K562 (cell line): ENCODE results near the gene RBFOX2. TPM values are rescaled to one million over a fixed set of nuclear protein-coding genes. Genes with fewer than 3 reads are reported as not detected.

Source experiments
- ATAC-seq: fragments of 200-7000 bp; cut with Tn5 transposase; 3 replicates; pipeline ENCODE4 v1.9.1; 2020; ENCODE audit warnings: moderate library complexity
- BruUV-seq: library from RNA; stranded (reverse); fragments of 400-500 nt; replicated peaks from 2 replicates; lab custom pipeline; 2021; lab: Mats Ljungman, UMichigan
- CTCF ChIA-PET: fragments of 300-600 bp; formaldehyde crosslinking; extraction: SDS; loops from one replicate; lab custom pipeline; 2021; ENCODE audit warnings: low intra/inter-chr PET ratio; lab: Yijun Ruan, JAX
- POLR2A ChIA-PET: fragments of 300-600, 350-650 bp; sonication (Branson Sonifier 250); formaldehyde crosslinking; extraction: SDS; loops from one replicate; lab custom pipeline; 2021; ENCODE audit warnings: antibody characterized with exemption, inconsistent platforms; lab: Yijun Ruan, JAX
- DNase-seq, 4 experiments: peaks; one replicate each; pipeline versions ENCODE4 v3.0.0 to v3.0.0-alpha.2; 2011 to 2018; ENCODE audit warnings: low spot score in 3 of 4, mixed read lengths in 3 of 4; ENCODE audit errors: extremely low read depth in 1 of 4
- FAIRE-seq: peaks from 2 replicates; lab custom pipeline; 2011; peaks lifted over from hg19 to GRCh38; lab: Jason Lieb, UNC
- H2AFZ ChIP-seq: 2 replicates; pipeline ENCODE4 v1.6.0; 2011; ENCODE audit warnings: low read depth, low read length, control low read depth, inconsistent platforms
- H3K27ac ChIP-seq: fragments of 200-600 bp; 3 replicates; pipeline ENCODE4 v1.8.0; 2011; ENCODE audit warnings: low read depth, mild to moderate bottlenecking, control low read depth, inconsistent platforms, low read length, moderate library complexity, mixed read lengths; ENCODE audit errors: extremely low read depth
- H3K27me3 ChIP-seq, 2 experiments: fragments of 300-600 bp in 1 of 2; 2 replicates in 1 of 2; 3 replicates in 1 of 2; pipeline versions ENCODE4 v1.6.0 to v1.8.0; 2011; ENCODE audit warnings: inconsistent platforms in 2 of 2, low read length in 2 of 2, mild to moderate bottlenecking in 1 of 2, mixed read lengths in 1 of 2, moderate library complexity in 1 of 2; ENCODE audit not compliant: control insufficient read depth in 2 of 2, insufficient read depth in 2 of 2
- H3K36me3 ChIP-seq: fragments of 300-600 bp; 3 replicates; pipeline ENCODE4 v1.8.0; 2011; ENCODE audit warnings: mild to moderate bottlenecking, low read length, inconsistent platforms; ENCODE audit not compliant: control insufficient read depth, insufficient read depth
- H3K4me1 ChIP-seq, 2 experiments: fragments of 200-600 bp in 1 of 2; replicated peaks in 1 of 2; 2 replicates in 1 of 2; 3 replicates in 1 of 2; pipeline versions ENCODE4 v1.5.1 to v1.8.0; 2011; ENCODE audit warnings: inconsistent platforms in 2 of 2, low read length in 2 of 2, mild to moderate bottlenecking in 1 of 2, mixed read lengths in 1 of 2, moderate library complexity in 1 of 2; ENCODE audit not compliant: control insufficient read depth in 2 of 2, insufficient read depth in 2 of 2
- H3K4me2 ChIP-seq: 2 replicates; pipeline ENCODE4 v1.6.1; 2011; ENCODE audit warnings: low read length, control low read depth, inconsistent platforms, mixed read lengths; ENCODE audit not compliant: insufficient read depth
- H3K4me3 ChIP-seq: fragments of 200-600 bp; sonication (generic), shearing (Covaris generic); 2 replicates; pipeline ENCODE4 v1.5.1; 2016; ENCODE audit warnings: control low read depth, inconsistent platforms
- H3K79me2 ChIP-seq: fragments of 200-600 bp; 3 replicates; pipeline ENCODE4 v1.8.0; 2011; ENCODE audit warnings: low read length, inconsistent platforms; ENCODE audit not compliant: control insufficient read depth, insufficient read depth
- H3K9ac ChIP-seq, 2 experiments: 2 replicates each; pipeline versions ENCODE4 v1.6.0 to v1.6.1; 2011; ENCODE audit warnings: low read depth in 2 of 2, low read length in 2 of 2, control low read depth in 1 of 2, inconsistent platforms in 1 of 2, mild to moderate bottlenecking in 1 of 2, mixed read lengths in 1 of 2; ENCODE audit not compliant: insufficient read depth in 1 of 2
- H3K9me1 ChIP-seq: one replicate; pipeline ENCODE4 v1.6.0; 2011; ENCODE audit warnings: inconsistent platforms, mild to moderate bottlenecking, low read length, moderate library complexity; ENCODE audit not compliant: control insufficient read depth, insufficient read depth
- H3K9me3 ChIP-seq: replicated peaks from 2 replicates; pipeline ENCODE4 v1.5.1; 2011; ENCODE audit warnings: low read depth, low read length, inconsistent platforms; ENCODE audit not compliant: control insufficient read depth, insufficient read depth
- H4K20me1 ChIP-seq: replicated peaks from 2 replicates; pipeline ENCODE4 v1.6.1; 2011; ENCODE audit warnings: low read length, inconsistent platforms, mixed read lengths; ENCODE audit not compliant: control insufficient read depth, insufficient read depth
- ATF7 ChIP-seq: fragments of 450-650 bp; IDR thresholded peaks from 2 replicates; pipeline ENCODE4 v1.7.1; 2014; ENCODE audit warnings: mild to moderate bottlenecking, moderate library complexity
- BCL6 ChIP-seq: fragments of 250-450 bp; sonication (Bioruptor Pico); IDR thresholded peaks from 2 replicates; pipeline ENCODE4 v1.4.0; 2020
- CC2D1A ChIP-seq: fragments of 450-650 bp; IDR thresholded peaks from 2 replicates; pipeline ENCODE4 v1.6.1; 2017; ENCODE audit warnings: mild to moderate bottlenecking
- COPS2 ChIP-seq: fragments of 450-650 bp; conservative IDR thresholded peaks from 2 replicates; pipeline ENCODE4 v1.6.1; 2016; ENCODE audit warnings: mild to moderate bottlenecking, moderate library complexity
- KAT2B ChIP-seq: IDR thresholded peaks from one replicate; pipeline ENCODE4 v1.6.1; 2012; ENCODE audit warnings: low read depth, mild to moderate bottlenecking, control low read depth, inconsistent platforms, low read length, moderate library complexity
- L3MBTL2 ChIP-seq: fragments of 450-650 bp; IDR thresholded peaks from 2 replicates; pipeline ENCODE4 v1.6.1; 2016; ENCODE audit warnings: mild to moderate bottlenecking, moderate library complexity
- PRMT5 ChIP-seq: sonication (generic); formaldehyde crosslinking; IDR thresholded peaks from 2 replicates; pipeline ENCODE4 v1.5.0; 2020; ENCODE audit warnings: missing genetic modification reagents
- SIX5 ChIP-seq, 2 experiments: IDR thresholded peaks; 2 replicates each; pipeline ENCODE4 v1.6.1; 2011; ENCODE audit warnings: low read length in 2 of 2, borderline replicate concordance in 1 of 2, low read depth in 1 of 2, mild to moderate bottlenecking in 1 of 2, moderate library complexity in 1 of 2; ENCODE audit not compliant: insufficient read depth in 1 of 2
- TAF1 ChIP-seq: IDR thresholded peaks from 2 replicates; pipeline ENCODE4 v1.6.1; 2011; ENCODE audit warnings: mild to moderate bottlenecking, low read length, moderate library complexity; ENCODE audit not compliant: insufficient read depth, control insufficient read depth, severe bottlenecking; ENCODE audit errors: extremely low read depth
- ZNF184 ChIP-seq: sonication (generic); formaldehyde crosslinking; IDR thresholded peaks from 2 replicates; pipeline ENCODE4 v1.5.0; 2020; ENCODE audit warnings: missing genetic modification reagents
- WGBS: fragments of 100-300 bp; shearing (Covaris generic); methylation state at CpG from one replicate; pipeline ENCODE4 v1.1.6; 2016; ENCODE audit warnings: low coverage, mixed read lengths; ENCODE audit not compliant: insufficient coverage; ENCODE audit errors: missing lambda C conversion rate; 5-methylcytosine and 5-hydroxymethylcytosine counted together
- in situ Hi-C: fragments of 300-500 bp; cut with MboI; formaldehyde crosslinking; loops from 4 replicates; pipeline ENCODE4 v1.15.0; 2018; ENCODE audit warnings: inconsistent platforms, mixed read lengths
- intact Hi-C: fragments of 100-400 bp; cut with micrococcal nuclease; formaldehyde crosslinking; loops from 2 replicates; pipeline ENCODE4 v1.14.2; 2022
- polyA plus RNA-seq, 8 experiments: library from polyadenylated mRNA; depleted of rRNA in 4 of 8; stranded (reverse) in 5 of 8; unstranded in 3 of 8; fragments of >200 nt; fragmentation: Nextera tagmentation in 2 of 8; fragmentation: Illumina TruSeq in 1 of 8; extraction: Ambion mirVana in 2 of 8; extraction: Trizol in 1 of 8; gene quantifications; 2 replicates each; pipeline versions ENCODE4 v1.2.1 to v1.2.3, GENCODE V29; 2011 to 2014; ENCODE audit warnings: inconsistent platforms in 1 of 8, missing spikeins in 1 of 8
- total RNA-seq, 7 experiments: library from RNA; depleted of rRNA in 6 of 7; stranded (reverse); fragments of >200 nt in 6 of 7; fragmentation: Illumina TruSeq in 2 of 7; extraction: Trizol in 2 of 7; gene quantifications; 2 replicates each; pipeline versions ENCODE4 v1.2.1 to v1.2.3, GENCODE V29; 2011 to 2021; ENCODE audit warnings: low replicate concordance in 1 of 7
- TF ChIP-seq, protein P1 (sequence below): sonication (generic); formaldehyde crosslinking; IDR thresholded peaks from 2 replicates; pipeline ENCODE4 v1.8.0; 2023; ENCODE audit warnings: mild to moderate bottlenecking, missing genetic modification reagents
- TF ChIP-seq, protein P2 (sequence below): sonication (generic); formaldehyde crosslinking; IDR thresholded peaks from 2 replicates; pipeline ENCODE4 v1.8.0; 2022; ENCODE audit warnings: mild to moderate bottlenecking, low read depth, missing genetic modification reagents

The RBFOX2 gene
- total and polyA plus RNA-seq, 9 of the 15 experiments (the other 6 are each of a cell fraction or from before 2014, with no cell fraction given), result 5.8 to 24.8 (median 14.2) TPM

DNA sequence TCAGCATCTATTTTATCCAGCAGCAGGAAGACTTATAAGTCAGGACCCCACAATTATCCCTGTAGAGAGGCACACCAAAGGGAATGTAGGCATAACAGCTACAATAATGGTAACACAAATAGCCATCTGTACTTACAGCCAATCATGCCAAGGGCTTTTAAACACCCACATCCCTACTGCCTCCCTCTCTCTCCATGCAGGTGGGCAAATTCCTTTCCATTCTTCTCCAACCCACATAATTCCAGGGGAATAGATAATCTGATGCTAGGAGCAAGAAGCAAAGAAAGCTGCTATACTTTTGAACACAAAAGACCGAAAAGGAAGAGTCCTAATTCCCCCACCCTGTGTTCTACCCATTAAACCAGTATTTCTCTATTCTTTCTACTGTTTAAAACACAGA lies 46.7 kb downstream of the RBFOX2 start:
- H2AFZ ChIP-seq, result no peak overlapping the region
- no TSS peak for BruUV-seq
- ChIA-PET CTCF (interaction anchor here (0.5 kb wide), 1 partner anchor 41 kb away, joined by 3 read pairs; no protein-coding TSS in a partner anchor), POLR2A (no interaction called here)
- no peak for FAIRE-seq
- in situ Hi-C loops, result no loop called here
- no peaks in the 10 kb centered on the region; the same call in 1 of the 2 replicates for H4K20me1 ChIP-seq
- no peak overlapping the region for H3K4me2 ChIP-seq
- intact Hi-C loops, result no loop called here
- no peaks in the 10 kb centered on the region for H3K27me3 ChIP-seq
- no peaks in the 10 kb centered on the region for H3K9me1 ChIP-seq
- no peak overlapping the region for H3K4me3 ChIP-seq
- WGBS, result 89% methylated on average over 1 of the region's 1 CpG
- no peak for ATAC-seq
- H3K79me2 ChIP-seq, result no peaks in the 10 kb centered on the region; the same call in 1 of the 3 replicates
- 0 out of 3 replicates have a peak, but pooled peaks cover 2% of the 10 kb centered on the region for H3K36me3 ChIP-seq
- no peak for TF ChIP-seq KAT2B
- no peak for TF ChIP-seq L3MBTL2
- no peak for TF ChIP-seq PRMT5
- TF ChIP-seq, protein P1, sequence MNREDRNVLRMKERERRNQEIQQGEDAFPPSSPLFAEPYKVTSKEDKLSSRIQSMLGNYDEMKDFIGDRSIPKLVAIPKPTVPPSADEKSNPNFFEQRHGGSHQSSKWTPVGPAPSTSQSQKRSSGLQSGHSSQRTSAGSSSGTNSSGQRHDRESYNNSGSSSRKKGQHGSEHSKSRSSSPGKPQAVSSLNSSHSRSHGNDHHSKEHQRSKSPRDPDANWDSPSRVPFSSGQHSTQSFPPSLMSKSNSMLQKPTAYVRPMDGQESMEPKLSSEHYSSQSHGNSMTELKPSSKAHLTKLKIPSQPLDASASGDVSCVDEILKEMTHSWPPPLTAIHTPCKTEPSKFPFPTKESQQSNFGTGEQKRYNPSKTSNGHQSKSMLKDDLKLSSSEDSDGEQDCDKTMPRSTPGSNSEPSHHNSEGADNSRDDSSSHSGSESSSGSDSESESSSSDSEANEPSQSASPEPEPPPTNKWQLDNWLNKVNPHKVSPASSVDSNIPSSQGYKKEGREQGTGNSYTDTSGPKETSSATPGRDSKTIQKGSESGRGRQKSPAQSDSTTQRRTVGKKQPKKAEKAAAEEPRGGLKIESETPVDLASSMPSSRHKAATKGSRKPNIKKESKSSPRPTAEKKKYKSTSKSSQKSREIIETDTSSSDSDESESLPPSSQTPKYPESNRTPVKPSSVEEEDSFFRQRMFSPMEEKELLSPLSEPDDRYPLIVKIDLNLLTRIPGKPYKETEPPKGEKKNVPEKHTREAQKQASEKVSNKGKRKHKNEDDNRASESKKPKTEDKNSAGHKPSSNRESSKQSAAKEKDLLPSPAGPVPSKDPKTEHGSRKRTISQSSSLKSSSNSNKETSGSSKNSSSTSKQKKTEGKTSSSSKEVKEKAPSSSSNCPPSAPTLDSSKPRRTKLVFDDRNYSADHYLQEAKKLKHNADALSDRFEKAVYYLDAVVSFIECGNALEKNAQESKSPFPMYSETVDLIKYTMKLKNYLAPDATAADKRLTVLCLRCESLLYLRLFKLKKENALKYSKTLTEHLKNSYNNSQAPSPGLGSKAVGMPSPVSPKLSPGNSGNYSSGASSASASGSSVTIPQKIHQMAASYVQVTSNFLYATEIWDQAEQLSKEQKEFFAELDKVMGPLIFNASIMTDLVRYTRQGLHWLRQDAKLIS (CRISPR knock-in tag), result no peak
- TF ChIP-seq TAF1, result no peak
- TF ChIP-seq SIX5 (IDR thresholded peaks at IDR 0.05; ENCODE audit: borderline replicate concordance in 1 of 2, insufficient read depth in 1 of 2, low read depth in 1 of 2, low read length in 2 of 2), result no peak
- no peak for TF ChIP-seq BCL6 (CRISPR knock-in tag)
- no peak for TF ChIP-seq CC2D1A
- no peak for TF ChIP-seq ZNF184 (CRISPR knock-in tag)
- TF ChIP-seq, protein P2, sequence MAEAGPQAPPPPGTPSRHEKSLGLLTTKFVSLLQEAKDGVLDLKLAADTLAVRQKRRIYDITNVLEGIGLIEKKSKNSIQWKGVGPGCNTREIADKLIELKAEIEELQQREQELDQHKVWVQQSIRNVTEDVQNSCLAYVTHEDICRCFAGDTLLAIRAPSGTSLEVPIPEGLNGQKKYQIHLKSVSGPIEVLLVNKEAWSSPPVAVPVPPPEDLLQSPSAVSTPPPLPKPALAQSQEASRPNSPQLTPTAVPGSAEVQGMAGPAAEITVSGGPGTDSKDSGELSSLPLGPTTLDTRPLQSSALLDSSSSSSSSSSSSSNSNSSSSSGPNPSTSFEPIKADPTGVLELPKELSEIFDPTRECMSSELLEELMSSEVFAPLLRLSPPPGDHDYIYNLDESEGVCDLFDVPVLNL (CRISPR knock-in tag), result no peak
- TF ChIP-seq ATF7, result no peak
- TF ChIP-seq COPS2, result no peak
- no peak for DNase-seq
- H3K9ac ChIP-seq, result no peak overlapping the region
- H3K27ac ChIP-seq, result no peak overlapping the region
- no peaks in the 10 kb centered on the region for H3K9me3 ChIP-seq
- H3K4me1 ChIP-seq, result no peaks in the 10 kb centered on the region
